ENCODE measurements around the gene DNASE1L3.

The DNASE1L3 gene

GRCh38 chr3:58154626-58155449 is 55.9 kb downstream of the DNASE1L3 start:
- no peak for FAIRE-seq

- no peak for FAIRE-seq
Observed at GRCh38 chr3:58153371-58153770, 57.4 kb downstream of the DNASE1L3 start.

GRCh38 chr3:58152225-58153015 is 58.4 kb downstream of the DNASE1L3 start:
- no peak for FAIRE-seq

- FAIRE-seq, result no peak
Observed at GRCh38 chr3:58151637-58152036, 59.1 kb downstream of the DNASE1L3 start.

GRCh38 chr3:58150810-58151199 is 60.0 kb downstream of the DNASE1L3 start:
- no peak for FAIRE-seq

GRCh38 chr3:58150130-58150809 is 60.5 kb downstream of the DNASE1L3 start:
- FAIRE-seq, result no peak

GRCh38 chr3:58148049-58148448 is 62.7 kb downstream of the DNASE1L3 start:
- FAIRE-seq, result no peak

- no peak for FAIRE-seq
Observed at GRCh38 chr3:58144478-58145325, 66.1 kb downstream of the DNASE1L3 start.

GRCh38 chr3:58143417-58144055 is 67.2 kb downstream of the DNASE1L3 start:
- no peak for FAIRE-seq

All from endometrium (tissue), 2 donors.